HG02981 (cell line): Measurements from ENCODE around the gene PARD3B.

Experiments
- ATAC-seq: cut with Tn5 transposase; IDR thresholded peaks from one replicate; pipeline ENCODE4 v1.9.1; 2021; ENCODE audit warnings: mild to moderate bottlenecking, moderate library complexity; ENCODE audit not compliant: unreplicated experiment

Gene PARD3B

GRCh38 chr2:205614965-205615364, 1069.7 kb downstream of the PARD3B start:
- ATAC-seq: no peak

- ATAC-seq: no peak
Measured at GRCh38 chr2:205617905-205618304, 1072.6 kb downstream of the PARD3B start.

- ATAC-seq: no peak
Measured at GRCh38 chr2:205619600-205619999, 1074.3 kb downstream of the PARD3B start.

GRCh38 chr2:205627085-205627484, 1081.8 kb downstream of the PARD3B start:
- no peak for ATAC-seq

- ATAC-seq: no peak
Measured at GRCh38 chr2:205628422-205628821, 1083.1 kb downstream of the PARD3B start.

GRCh38 chr2:205629091-205629776, 1084.0 kb downstream of the PARD3B start:
- ATAC-seq: no peak

GRCh38 chr2:205633994-205634393, 1088.7 kb downstream of the PARD3B start:
- ATAC-seq: no peak

- no peak for ATAC-seq
Measured at GRCh38 chr2:205636549-205637319, 1091.5 kb downstream of the PARD3B start.

- ATAC-seq: no peak
Measured at GRCh38 chr2:205637320-205637602, 1092.0 kb downstream of the PARD3B start.

- ATAC-seq: no peak
Measured at GRCh38 chr2:205637779-205638503, 1092.7 kb downstream of the PARD3B start.

- ATAC-seq: no peak
Measured at GRCh38 chr2:205640716-205641115, 1095.4 kb downstream of the PARD3B start.

GRCh38 chr2:205642599-205643356, 1097.5 kb downstream of the PARD3B start:
- ATAC-seq: no peak

- no peak for ATAC-seq
Measured at GRCh38 chr2:205643391-205643885, 1098.2 kb downstream of the PARD3B start.

GRCh38 chr2:205644018-205644417, 1098.7 kb downstream of the PARD3B start:
- ATAC-seq: no peak

- peak; percentile 98 for ATAC-seq
Measured at GRCh38 chr2:205646680-205647079, 1101.4 kb downstream of the PARD3B start.

GRCh38 chr2:205650450-205650849, 1105.2 kb downstream of the PARD3B start:
- no peak for ATAC-seq

GRCh38 chr2:205650931-205651330, 1105.7 kb downstream of the PARD3B start:
- ATAC-seq: no peak

GRCh38 chr2:205651719-205652118, 1106.4 kb downstream of the PARD3B start:
- no peak for ATAC-seq

GRCh38 chr2:205654878-205655605, 1109.8 kb downstream of the PARD3B start:
- no peak for ATAC-seq

GRCh38 chr2:205655779-205656456, 1110.6 kb downstream of the PARD3B start:
- ATAC-seq: no peak
